Natural killer cell (primary cell): ENCODE results near the gene BICDL2. TPM values are rescaled to one million over a fixed set of nuclear protein-coding genes. Genes with fewer than 3 reads are reported as not detected.

Experiments
- ATAC-seq, 3 donors: fragments of 150-1000 bp in 2 of 3; fragments of 200-7000 bp in 1 of 3; cut with Tn5 transposase; 1 replicate in 1 of 3; 2 replicates in 2 of 3; pipeline ENCODE4 v1.10.0; 2021; ENCODE audit warnings: mild to moderate bottlenecking in 2 of 3, moderate library complexity in 2 of 3
- DNase-seq, 2 donors: peaks; one replicate each; pipeline versions ENCODE4 v3.0.0 to v3.0.0-alpha.2; 2013 to 2021; ENCODE audit warnings: mixed read lengths in 1 of 2
- H3K27ac ChIP-seq: one replicate; pipeline ENCODE4 v1.5.1; 2013; ENCODE audit warnings: mild to moderate bottlenecking, low read length
- H3K27me3 ChIP-seq: one replicate; pipeline ENCODE4 v1.6.1; 2013; ENCODE audit warnings: low read length; ENCODE audit not compliant: control insufficient read depth, insufficient read depth
- H3K36me3 ChIP-seq: one replicate; pipeline ENCODE4 v1.6.1; 2013; ENCODE audit warnings: low read length; ENCODE audit not compliant: control insufficient read depth, insufficient read depth
- H3K4me1 ChIP-seq: one replicate; pipeline ENCODE4 v1.6.1; 2013; ENCODE audit warnings: low read length; ENCODE audit not compliant: control insufficient read depth, insufficient read depth
- H3K4me3 ChIP-seq: one replicate; pipeline ENCODE4 v1.5.1; 2013; ENCODE audit warnings: low read length
- H3K9me3 ChIP-seq: one replicate; pipeline ENCODE4 v1.6.1; 2013; ENCODE audit warnings: low read length; ENCODE audit not compliant: control insufficient read depth, insufficient read depth
- H3K27ac Mint-ChIP-seq, 2 donors: one replicate each; pipeline ENCODE4 v1.8.0; 2022; ENCODE audit warnings: mild to moderate bottlenecking in 2 of 2, mixed read lengths in 2 of 2, moderate library complexity in 1 of 2
- H3K27me3 Mint-ChIP-seq, 2 donors: one replicate each; pipeline ENCODE4 v1.8.0; 2022; ENCODE audit warnings: low read depth in 2 of 2, mixed read lengths in 2 of 2
- H3K36me3 Mint-ChIP-seq: one replicate; pipeline ENCODE4 v1.8.0; 2022; ENCODE audit warnings: mixed read lengths
- H3K4me1 Mint-ChIP-seq, 2 donors: one replicate each; pipeline ENCODE4 v1.8.0; 2022; ENCODE audit warnings: mixed read lengths in 2 of 2
- H3K4me3 Mint-ChIP-seq: one replicate; pipeline ENCODE4 v1.8.0; 2022; ENCODE audit warnings: mild to moderate bottlenecking, moderate library complexity, mixed read lengths
- H3K9me3 Mint-ChIP-seq, 2 donors: one replicate each; pipeline ENCODE4 v1.8.0; 2022; ENCODE audit warnings: mixed read lengths in 2 of 2
- WGBS: methylation state at CpG from one replicate; pipeline ENCODE4 v1.1.7; 2013; ENCODE audit warnings: missing lambda C conversion rate; ENCODE audit not compliant: insufficient coverage; 5-methylcytosine and 5-hydroxymethylcytosine counted together
- intact Hi-C: fragments of 100-400 bp; cut with micrococcal nuclease; formaldehyde crosslinking; loops from one replicate; pipeline ENCODE4 v1.14.2; 2022
- total RNA-seq, 4 donors: library from RNA; stranded (reverse); fragments of 120-200 nt in 1 of 4; gene quantifications; one replicate each; pipeline versions ENCODE4 v1.2.3 to v1.2.4, GENCODE V29; 2013 to 2022
- TF ChIP-seq, protein P1 (sequence below): fragments of 200-600 bp; IDR thresholded peaks from one replicate; pipeline ENCODE4 v1.8.0; 2022; ENCODE audit warnings: antibody characterized with exemption

The BICDL2 gene
- total RNA-seq, 3 donors from 2014 or later (not counting 1 experiment from before 2014, with no cell fraction given), result not detected

- Histone ChIP-seq H3K4me1 (peaks cover 14% of the 10 kb centered on the region), H3K9me3 (no peaks in the 10 kb centered on the region), H3K27ac (no peak within 1 kb of the TSS), H3K27me3 (peaks cover 3% of the 10 kb centered on the region), H3K4me3 (no peak within 1 kb of the TSS), H3K36me3 (no peaks in the 10 kb centered on the region)
- WGBS, result 60% methylated on average over 27 of the region's 27 CpGs
- no peak within 1 kb of the TSS for H3K27ac Mint-ChIP-seq
- ATAC-seq (no peak), DNase-seq (peak in 1 of 2 donors; percentile 42)
- H3K9me3 Mint-ChIP-seq, result no peaks in the 10 kb centered on the region
- peaks cover 0 to 10% of the 10 kb centered on the region in 2 donors for H3K4me1 Mint-ChIP-seq
- H3K36me3 Mint-ChIP-seq, result no peaks in the 10 kb centered on the region
- TF ChIP-seq, protein P1, sequence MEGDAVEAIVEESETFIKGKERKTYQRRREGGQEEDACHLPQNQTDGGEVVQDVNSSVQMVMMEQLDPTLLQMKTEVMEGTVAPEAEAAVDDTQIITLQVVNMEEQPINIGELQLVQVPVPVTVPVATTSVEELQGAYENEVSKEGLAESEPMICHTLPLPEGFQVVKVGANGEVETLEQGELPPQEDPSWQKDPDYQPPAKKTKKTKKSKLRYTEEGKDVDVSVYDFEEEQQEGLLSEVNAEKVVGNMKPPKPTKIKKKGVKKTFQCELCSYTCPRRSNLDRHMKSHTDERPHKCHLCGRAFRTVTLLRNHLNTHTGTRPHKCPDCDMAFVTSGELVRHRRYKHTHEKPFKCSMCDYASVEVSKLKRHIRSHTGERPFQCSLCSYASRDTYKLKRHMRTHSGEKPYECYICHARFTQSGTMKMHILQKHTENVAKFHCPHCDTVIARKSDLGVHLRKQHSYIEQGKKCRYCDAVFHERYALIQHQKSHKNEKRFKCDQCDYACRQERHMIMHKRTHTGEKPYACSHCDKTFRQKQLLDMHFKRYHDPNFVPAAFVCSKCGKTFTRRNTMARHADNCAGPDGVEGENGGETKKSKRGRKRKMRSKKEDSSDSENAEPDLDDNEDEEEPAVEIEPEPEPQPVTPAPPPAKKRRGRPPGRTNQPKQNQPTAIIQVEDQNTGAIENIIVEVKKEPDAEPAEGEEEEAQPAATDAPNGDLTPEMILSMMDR, result no peak
- no peak within 1 kb of the TSS for H3K4me3 Mint-ChIP-seq
- intact Hi-C loops, result no loop called here
- H3K27me3 Mint-ChIP-seq, result peaks cover 0 to 5% of the 10 kb centered on the region in 2 donors
Measured at GRCh38 chr16:3012828-3013420, 23.8 kb downstream of the BICDL2 start, which contains the start of gene CLDN9. Gene CLDN9, plus strand, starts transcription at chr16:3012923. Its CDS starts 440 bp downstream, at chr16:3013363.

- 48% methylated on average over 19 of the region's 19 CpGs for WGBS
Measured at GRCh38 chr16:3012246-3012645, 24.5 kb downstream of the BICDL2 start.

GRCh38 chr16:3010510-3010909 is 26.2 kb downstream of the BICDL2 start:
- Histone ChIP-seq H3K27ac (no peak overlapping the region), H3K9me3 (no peaks in the 10 kb centered on the region), H3K27me3 (no peaks in the 10 kb centered on the region), H3K36me3 (no peaks in the 10 kb centered on the region), H3K4me1 (peaks cover 25% of the 10 kb centered on the region), H3K4me3 (no peak overlapping the region)
- ATAC-seq, result no peak
- Mint-ChIP-seq H3K27me3 (peaks cover 0 to 5% of the 10 kb centered on the region in 2 donors), H3K36me3 (no peaks in the 10 kb centered on the region), H3K4me3 (no peak overlapping the region), H3K9me3 (no peaks in the 10 kb centered on the region), H3K27ac (no peak overlapping the region), H3K4me1 (peaks cover 5 to 20% of the 10 kb centered on the region in 2 donors)
- 96% methylated on average over 7 of the region's 8 CpGs for WGBS
- no peak for DNase-seq
- intact Hi-C loops, result no loop called here
- TF ChIP-seq, protein P1, result no peak

More at GRCh38 chr16:3012246-3012645, 24.5 kb downstream of the BICDL2 start:
- no peak overlapping the region for H3K4me3 ChIP-seq
- DNase-seq (no peak), ATAC-seq (no peak)
- H3K27ac ChIP-seq, result no peak overlapping the region
- H3K27ac Mint-ChIP-seq, result no peak overlapping the region
- H3K27me3 Mint-ChIP-seq, result peaks cover 0 to 5% of the 10 kb centered on the region in 2 donors
- intact Hi-C loops, result no loop called here
- peaks cover 1 to 15% of the 10 kb centered on the region in 2 donors for H3K4me1 Mint-ChIP-seq
- no peaks in the 10 kb centered on the region for H3K9me3 Mint-ChIP-seq
- H3K36me3 ChIP-seq, result no peaks in the 10 kb centered on the region
- peaks cover 19% of the 10 kb centered on the region for H3K4me1 ChIP-seq
- TF ChIP-seq, protein P1, result no peak
- H3K36me3 Mint-ChIP-seq, result no peaks in the 10 kb centered on the region
- no peak overlapping the region for H3K4me3 Mint-ChIP-seq
- no peaks in the 10 kb centered on the region for H3K9me3 ChIP-seq
- H3K27me3 ChIP-seq, result no peaks in the 10 kb centered on the region
